HK-2 (cell line): ENCODE data around the gene CARD8.
A peak's percentile ranks its signal among the peaks of the same experiment; 100 is the strongest.

Experiments
- DNase-seq: peaks from one replicate; pipeline ENCODE4 v3.0.0-alpha.2; 2018; ENCODE audit not compliant: unreplicated experiment

CARD8 gene

GRCh38 chr19:48170817-48171347 lies 84.8 kb downstream of the CARD8 start:
- DNase-seq: no peak

GRCh38 chr19:48169939-48170803 lies 85.5 kb downstream of the CARD8 start, which contains the start of the genes LIG1 and ZSWIM9:
Gene LIG1 (minus strand): TSS chr19:48170344. CDS start chr19:48165566, 4,778 bp downstream.
Gene ZSWIM9 (plus strand): TSS chr19:48170680. CDS start chr19:48171803, 1,123 bp downstream.
- peak; percentile 95 for DNase-seq

- peak; percentile 88 for DNase-seq
These were observed 86.2 kb downstream of the CARD8 start for GRCh38 chr19:48169578-48169938.

GRCh38 chr19:48168689-48169088 lies 87.0 kb downstream of the CARD8 start:
- no peak for DNase-seq

GRCh38 chr19:48158210-48158790 lies 97.4 kb downstream of the CARD8 start:
- DNase-seq: no peak
